Esophagus muscularis mucosa (tissue), 4 donors: ENCODE measurements around the gene ROBO1.

Source experiments
- EP300 ChIP-seq: sonication (generic); formaldehyde crosslinking; IDR thresholded peaks from one replicate; pipeline ENCODE4 v1.6.1; 2017; ENCODE audit warnings: antibody characterized with exemption
- POLR2A ChIP-seq: fragments of 450-650 bp; IDR thresholded peaks from one replicate; pipeline ENCODE4 v1.6.1; 2017; ENCODE audit warnings: antibody characterized with exemption, moderate library complexity, mild to moderate bottlenecking, low read depth
- POLR2AphosphoS5 ChIP-seq, 2 donors: sonication (generic); formaldehyde crosslinking; IDR thresholded peaks; one replicate each; pipeline ENCODE4 v1.6.1; 2017; ENCODE audit warnings: antibody characterized with exemption in 2 of 2
- TF ChIP-seq, protein P1 (sequence below), 3 experiments: fragments of 200-600 bp in 2 of 3; fragments of 450-650 bp in 1 of 3; sonication (generic) in 2 of 3; IDR thresholded peaks; one replicate each; pipeline ENCODE4 v1.5.1; 2017 to 2019; ENCODE audit warnings: antibody characterized with exemption in 3 of 3, mild to moderate bottlenecking in 2 of 3, moderate library complexity in 1 of 3

GRCh38 chr3:79418855-79419621 is 348.8 kb downstream of the ROBO1 start:
- TF ChIP-seq, protein P1, sequence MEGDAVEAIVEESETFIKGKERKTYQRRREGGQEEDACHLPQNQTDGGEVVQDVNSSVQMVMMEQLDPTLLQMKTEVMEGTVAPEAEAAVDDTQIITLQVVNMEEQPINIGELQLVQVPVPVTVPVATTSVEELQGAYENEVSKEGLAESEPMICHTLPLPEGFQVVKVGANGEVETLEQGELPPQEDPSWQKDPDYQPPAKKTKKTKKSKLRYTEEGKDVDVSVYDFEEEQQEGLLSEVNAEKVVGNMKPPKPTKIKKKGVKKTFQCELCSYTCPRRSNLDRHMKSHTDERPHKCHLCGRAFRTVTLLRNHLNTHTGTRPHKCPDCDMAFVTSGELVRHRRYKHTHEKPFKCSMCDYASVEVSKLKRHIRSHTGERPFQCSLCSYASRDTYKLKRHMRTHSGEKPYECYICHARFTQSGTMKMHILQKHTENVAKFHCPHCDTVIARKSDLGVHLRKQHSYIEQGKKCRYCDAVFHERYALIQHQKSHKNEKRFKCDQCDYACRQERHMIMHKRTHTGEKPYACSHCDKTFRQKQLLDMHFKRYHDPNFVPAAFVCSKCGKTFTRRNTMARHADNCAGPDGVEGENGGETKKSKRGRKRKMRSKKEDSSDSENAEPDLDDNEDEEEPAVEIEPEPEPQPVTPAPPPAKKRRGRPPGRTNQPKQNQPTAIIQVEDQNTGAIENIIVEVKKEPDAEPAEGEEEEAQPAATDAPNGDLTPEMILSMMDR (IDR thresholded peaks at IDR 0.05), result no peak
- TF ChIP-seq POLR2AphosphoS5 (IDR thresholded peaks at IDR 0.05) (no peak), POLR2A (no peak), EP300 (no peak)
